Caki2 (cell line): ENCODE measurements around the gene SCN3B. TPM values are rescaled to one million over a fixed set of nuclear protein-coding genes. Genes with fewer than 3 reads are reported as not detected.

Experiments used
- DNase-seq: peaks from one replicate; pipeline ENCODE4 v3.0.0-alpha.2; 2015; ENCODE audit warnings: low read depth
- in situ Hi-C: cut with HindIII; loops from 2 replicates; pipeline ENCODE4 v1.10.0; 2016; ENCODE audit warnings: low sequenced_read_pairs, low pct_unique_long_range_greater_than_20kb, mixed read lengths
- total RNA-seq: library from RNA; depleted of rRNA; stranded (reverse); fragments of >200 nt; shearing (Covaris generic); gene quantifications from 2 replicates; pipeline ENCODE4 v1.2.3, GENCODE V29; 2014; ENCODE audit warnings: low replicate concordance; rRNA removed

The SCN3B gene
- total RNA-seq, 1 experiment from 2014 or later, result not detected

DNA sequence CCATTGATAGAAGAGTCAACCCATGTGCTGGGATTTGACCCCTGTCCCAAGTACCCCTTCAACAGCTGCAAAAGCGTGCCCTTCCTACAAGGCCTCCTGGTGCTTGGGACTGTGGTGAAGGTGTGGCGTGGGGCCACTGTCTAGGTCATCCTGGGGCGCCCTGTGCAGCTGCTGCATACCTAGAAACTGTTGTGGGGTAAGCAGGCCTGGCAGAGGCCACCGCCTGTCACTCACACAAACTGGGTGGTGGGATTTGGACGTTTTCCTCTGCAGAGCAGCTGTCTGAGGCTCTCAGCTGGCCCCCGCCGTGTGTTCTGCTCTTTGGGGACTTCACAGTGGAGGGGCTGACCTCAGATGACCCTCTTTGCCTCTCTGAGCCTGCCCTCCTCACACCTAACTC lies 69.7 kb downstream of the SCN3B start:
- in situ Hi-C loops, result no loop called here

DNA sequence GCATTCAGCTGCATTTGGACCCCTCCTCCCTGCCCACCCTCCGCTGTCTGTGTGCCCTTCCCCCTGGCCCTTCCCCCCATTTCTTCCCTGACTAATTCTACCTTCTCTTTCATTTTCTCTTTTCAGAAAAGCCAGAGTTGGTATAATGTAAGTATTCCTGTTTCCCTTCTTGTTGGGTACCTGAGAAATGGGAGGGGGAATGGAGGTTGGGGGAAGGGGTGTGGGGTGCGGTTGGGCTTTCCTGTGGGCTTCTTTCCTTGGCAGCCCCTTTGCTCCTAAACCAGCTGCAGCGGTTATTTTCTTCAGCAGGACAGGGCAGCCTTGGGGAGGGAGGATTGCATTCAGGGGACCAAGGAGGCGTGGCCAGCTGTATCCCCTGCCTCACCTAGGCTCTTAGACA lies 70.2 kb downstream of the SCN3B start:
- in situ Hi-C loops, result no loop called here

More for the DNA sequence above, 69.7 kb downstream of the SCN3B start:
- DNase-seq, result no peak

GRCh38 chr11:123582992-123583504 lies 71.4 kb downstream of the SCN3B start:
- no peak for DNase-seq
- in situ Hi-C loops, result no loop called here

More for the DNA sequence above, 70.2 kb downstream of the SCN3B start:
- DNase-seq, result no peak

GRCh38 chr11:123581651-123582399 lies 72.6 kb downstream of the SCN3B start:
- in situ Hi-C loops, result no loop called here
- DNase-seq, result no peak

DNA sequence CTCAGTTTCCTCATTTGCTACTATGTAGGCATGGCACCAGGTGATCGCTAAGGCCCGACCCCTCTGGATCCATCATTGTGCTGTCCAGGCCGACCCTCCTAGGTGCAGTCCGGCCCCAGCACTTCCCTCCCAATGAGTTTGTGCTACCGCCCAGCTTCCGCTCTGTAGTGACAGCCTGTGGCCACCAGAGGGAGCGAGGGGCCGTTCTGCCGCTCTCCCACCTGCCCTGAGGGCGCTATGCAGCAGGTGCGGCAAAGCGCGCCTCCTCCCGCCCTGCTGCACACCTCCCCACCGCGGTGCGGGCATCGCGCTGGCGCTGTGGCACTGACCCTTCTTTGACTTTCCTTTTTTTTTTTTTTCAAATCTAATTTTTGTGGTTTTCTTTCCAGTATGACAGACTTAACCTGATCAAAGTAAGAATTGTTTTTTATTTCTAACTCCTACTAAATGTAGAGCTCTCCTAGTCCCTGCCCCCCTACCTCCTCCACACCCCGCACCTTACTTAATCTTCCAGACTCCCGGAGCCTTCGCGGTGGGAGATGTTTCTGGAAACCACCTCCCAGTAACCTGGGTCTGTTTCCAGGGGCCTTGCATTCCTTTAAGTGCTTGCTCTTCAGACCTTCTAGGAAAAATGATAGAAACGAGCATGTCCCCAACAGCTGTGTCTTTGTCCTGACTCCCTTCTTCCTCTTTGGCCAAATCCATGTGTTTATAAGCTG lies 73.7 kb downstream of the SCN3B start:
- in situ Hi-C loops, result no loop called here
- DNase-seq, result peak; percentile 53

GRCh38 chr11:123580137-123580536 lies 74.3 kb downstream of the SCN3B start:
- DNase-seq, result no peak
- in situ Hi-C loops, result no loop called here

GRCh38 chr11:123579482-123579812 lies 75.0 kb downstream of the SCN3B start:
- in situ Hi-C loops, result no loop called here
- no peak for DNase-seq

Other genes with a start within 250 kb of the SCN3B start
- 4.2 and 7.6 TPM in 2 replicates for gene GRAMD1B, start 224.4 kb downstream of the SCN3B start, total RNA-seq
- 7.4 and 25.7 TPM in 2 replicates for gene ZNF202, start 87.0 kb upstream of the SCN3B start, total RNA-seq
- gene OR6X1, start 99.9 kb upstream of the SCN3B start, total RNA-seq, result not detected in 2 replicates
- gene OR6M1, start 151.7 kb upstream of the SCN3B start, total RNA-seq, result not detected in 2 replicates
- gene TMEM225, start 231.0 kb upstream of the SCN3B start, total RNA-seq, result not detected in 2 replicates
- not detected in 2 replicates for gene OR8D4, start 247.5 kb upstream of the SCN3B start, total RNA-seq